RPMI7951 (cell line): ENCODE results near the gene ANKRD40CL. TPM values are rescaled to one million over a fixed set of nuclear protein-coding genes. Genes with fewer than 3 reads are reported as not detected.

ENCODE experiments used
- DNase-seq: peaks from one replicate; pipeline ENCODE4 v3.0.0-alpha.2; 2012; ENCODE audit warnings: low read depth
- total RNA-seq: library from RNA; depleted of rRNA; stranded (reverse); fragments of >200 nt; shearing (Covaris generic); gene quantifications from 2 replicates; pipeline ENCODE4 v1.2.3, GENCODE V29; 2014; rRNA removed

The ANKRD40CL gene
- total RNA-seq, 1 experiment from 2014 or later: not detected

DNA sequence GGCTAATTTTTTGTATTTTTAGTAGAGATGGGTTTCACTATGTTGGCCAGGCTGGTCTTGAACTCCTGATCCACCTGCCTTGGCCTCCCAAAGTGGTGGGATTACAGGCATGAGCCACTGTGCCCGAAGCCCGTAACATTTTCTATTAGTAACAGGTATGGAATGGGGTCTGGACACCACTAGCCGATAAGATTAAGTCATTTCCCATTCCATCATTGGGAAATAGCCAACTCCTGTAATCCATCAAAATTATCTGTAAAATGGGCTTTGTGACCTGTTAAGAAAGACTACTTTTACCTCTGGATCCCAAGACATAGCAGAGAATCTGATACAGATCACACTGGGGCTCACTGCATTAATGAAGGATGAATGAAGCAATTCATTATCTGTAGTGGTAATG lies 51.8 kb downstream of the ANKRD40CL start:
- no peak for DNase-seq

DNA sequence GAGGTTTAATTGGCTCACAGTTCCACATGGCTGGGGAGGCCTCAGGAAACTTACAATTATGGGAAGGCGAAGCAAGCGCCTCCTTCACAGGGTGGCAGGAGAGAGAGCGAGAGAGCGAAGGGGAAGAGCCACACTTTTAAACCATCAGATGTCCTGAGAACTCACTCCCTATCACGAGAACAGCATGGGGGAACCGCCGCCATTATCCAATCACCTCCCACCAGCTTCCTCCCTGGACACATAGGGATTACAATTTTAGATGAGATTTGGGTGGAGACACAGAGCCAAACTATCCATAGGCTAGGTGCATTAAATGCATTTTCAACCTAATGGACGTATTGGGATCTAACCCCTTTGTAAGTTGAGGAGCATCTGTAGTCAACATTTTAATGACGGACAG lies 54.7 kb downstream of the ANKRD40CL start:
- DNase-seq: no peak

Other genes with a start within 250 kb of the ANKRD40CL start
- gene EPN3, start 234.8 kb downstream of the ANKRD40CL start, total RNA-seq: not detected in 2 replicates
- 15.5 and 20.5 TPM in 2 replicates for gene SPATA20, start 220.3 kb downstream of the ANKRD40CL start, total RNA-seq
- under 0.01 and 0.12 TPM in 2 replicates for gene CACNA1G, start 206.8 kb downstream of the ANKRD40CL start, total RNA-seq
- gene ABCC3, start 132.6 kb downstream of the ANKRD40CL start, total RNA-seq: 23.1 and 28.4 TPM in 2 replicates
- gene ANKRD40, start 59.6 kb downstream of the ANKRD40CL start, total RNA-seq: 26.0 and 30.0 TPM in 2 replicates
- gene LUC7L3, start 47.9 kb downstream of the ANKRD40CL start, total RNA-seq: 18.4 and 21.7 TPM in 2 replicates
- not detected in 2 replicates for gene WFIKKN2, start 68.1 kb upstream of the ANKRD40CL start, total RNA-seq
- 4.3 and 10.7 TPM in 2 replicates for gene TOB1, start 98.8 kb upstream of the ANKRD40CL start, total RNA-seq